ENCODE data around the gene MCRIP2.
"Not testable (repeated sequence)": the region's sequence is repeated elsewhere in the genome, so short reads cannot be mapped to it uniquely, and the experiment has no call there.

MCRIP2 gene, protein sequence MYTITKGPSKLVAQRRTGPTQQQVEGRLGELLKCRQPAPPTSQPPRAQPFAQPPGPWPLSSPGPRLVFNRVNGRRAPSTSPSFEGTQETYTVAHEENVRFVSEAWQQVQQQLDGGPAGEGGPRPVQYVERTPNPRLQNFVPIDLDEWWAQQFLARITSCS

DNA sequence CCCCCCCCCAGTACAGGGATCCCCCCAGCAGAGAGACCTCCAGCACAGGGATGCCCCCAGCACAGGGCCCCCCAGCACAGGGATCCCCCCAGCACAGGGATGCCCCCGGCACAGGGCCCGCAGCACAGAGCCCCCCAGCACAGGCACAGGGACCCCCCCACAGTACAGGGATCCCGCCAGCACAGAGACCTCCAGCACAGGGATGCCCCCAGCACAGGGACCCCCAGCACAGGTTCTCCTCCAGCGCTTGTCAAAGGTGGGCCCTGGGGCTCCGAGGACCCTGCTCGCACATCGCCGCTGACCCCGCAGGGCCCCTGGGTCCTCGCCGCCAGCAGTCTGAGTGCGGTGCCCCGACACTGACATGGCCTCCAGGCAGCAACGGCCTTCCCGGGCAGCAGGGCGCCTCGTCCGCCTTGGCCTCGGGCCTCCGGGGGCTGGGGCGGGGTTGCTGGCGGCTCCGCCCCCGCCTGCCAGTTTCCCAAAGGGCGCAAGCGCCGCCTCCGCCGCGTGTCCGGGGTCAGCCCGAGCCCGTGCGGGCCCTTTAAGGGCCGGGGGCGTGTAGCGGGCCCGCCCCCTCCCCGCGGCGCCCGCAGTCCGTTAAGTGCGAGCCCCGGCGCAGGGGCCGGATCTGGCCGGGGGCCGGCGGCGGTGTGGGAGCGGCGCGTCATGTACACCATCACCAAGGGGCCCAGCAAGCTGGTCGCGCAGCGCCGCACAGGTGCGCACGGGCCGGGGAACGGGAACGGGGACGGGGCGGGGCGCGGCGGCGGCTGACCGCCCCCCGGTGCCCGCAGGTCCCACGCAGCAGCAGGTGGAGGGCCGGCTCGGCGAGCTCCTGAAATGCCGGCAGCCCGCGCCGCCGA lies at the start of gene MCRIP2:
TSS of gene MCRIP2 (plus strand) at position 503 of the 863 bp plus-strand sequence. CDS start at position 667, 164 bp downstream.
- peak; percentile 78 for DNase-seq

DNA sequence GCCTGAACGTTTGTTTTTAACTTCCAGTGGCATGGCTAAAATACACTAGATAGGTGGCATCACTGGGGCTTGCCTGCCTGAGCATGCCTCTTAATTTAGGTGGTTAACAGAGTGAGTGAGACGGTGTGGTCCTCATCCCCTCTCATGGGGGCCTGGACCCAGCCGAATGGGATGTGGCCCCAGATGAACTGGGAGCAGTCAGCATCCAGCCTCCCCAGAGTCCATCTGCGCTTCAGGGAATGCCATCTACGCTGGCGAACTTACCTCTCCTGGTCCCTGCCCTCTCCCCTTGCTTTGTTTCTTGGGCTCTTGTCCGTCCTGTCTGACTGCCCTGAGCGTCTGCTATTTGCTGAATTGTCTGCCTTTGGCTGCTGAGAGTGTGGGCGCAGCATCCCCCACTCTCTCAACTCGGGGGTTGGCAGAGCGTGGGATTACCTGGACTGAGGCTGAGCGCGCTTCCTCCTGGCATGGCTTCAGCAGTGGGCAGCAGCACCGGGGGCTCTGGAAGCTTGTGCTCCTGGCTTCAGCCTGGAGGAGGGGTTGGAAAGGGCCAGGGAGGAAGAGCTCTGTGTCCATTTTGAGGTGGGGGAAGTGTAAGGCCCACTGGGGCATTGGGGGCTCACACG lies 49.6 kb upstream of the MCRIP2 start:
- DNase-seq: no peak

DNA sequence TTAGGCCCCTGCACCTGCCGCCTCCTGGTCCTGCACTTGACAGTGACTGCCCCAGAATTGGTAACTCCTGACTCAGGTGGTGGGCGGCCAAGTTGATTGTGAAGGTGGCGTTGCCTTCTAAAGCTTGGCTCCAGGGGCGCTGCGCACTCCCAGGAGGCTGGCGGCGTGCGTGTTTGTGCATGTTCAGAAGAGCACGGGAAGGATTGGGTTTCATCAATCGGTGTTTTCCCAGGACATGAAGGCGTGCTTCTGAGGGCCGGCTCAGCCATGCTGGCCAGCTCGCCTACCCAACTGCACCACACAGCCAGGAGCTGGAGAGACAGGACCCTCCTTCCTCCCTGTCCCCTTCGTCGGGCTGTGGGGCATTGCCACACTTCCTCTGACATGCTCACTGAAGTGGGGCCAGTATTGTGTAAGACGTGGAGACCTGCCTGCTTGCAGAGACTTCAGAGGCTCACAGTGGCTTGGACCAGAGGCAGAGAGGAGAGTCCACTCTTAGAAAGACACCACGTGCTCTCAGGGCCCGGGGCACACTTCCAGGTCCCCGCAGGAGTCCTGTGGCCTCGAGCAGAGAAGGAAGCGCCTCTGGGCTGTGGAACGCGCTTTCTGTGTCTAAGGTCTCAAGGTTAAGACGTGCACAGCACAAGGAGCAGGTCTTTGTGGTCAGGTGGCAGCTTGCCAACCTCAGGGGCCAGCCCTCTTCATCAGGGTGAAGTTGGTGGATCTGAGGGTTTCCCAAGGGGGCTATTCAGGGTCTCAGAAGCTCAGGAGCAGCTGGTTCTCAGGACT lies 48.9 kb upstream of the MCRIP2 start:
- DNase-seq: no peak

DNA sequence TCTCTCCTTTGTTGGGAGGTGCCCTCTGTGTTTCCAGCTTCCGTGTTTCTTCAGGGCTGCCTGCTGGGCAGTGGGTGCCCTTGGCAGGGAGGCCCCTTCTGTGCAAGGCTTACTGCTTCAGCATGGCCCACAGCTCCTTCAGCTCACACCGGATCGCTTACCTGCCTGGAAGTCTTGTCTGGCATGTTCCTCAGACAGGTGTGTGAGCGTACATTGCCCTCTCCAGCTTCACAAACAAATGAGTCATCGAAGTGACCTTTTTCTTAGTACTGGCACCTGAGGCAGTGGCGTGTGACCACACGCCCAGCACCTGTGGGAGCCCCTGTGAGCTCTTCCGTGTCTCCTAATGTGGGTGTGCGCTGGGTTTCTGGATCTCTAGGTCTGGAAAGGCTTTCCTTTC lies 48.2 kb upstream of the MCRIP2 start:
- DNase-seq: no peak

DNA sequence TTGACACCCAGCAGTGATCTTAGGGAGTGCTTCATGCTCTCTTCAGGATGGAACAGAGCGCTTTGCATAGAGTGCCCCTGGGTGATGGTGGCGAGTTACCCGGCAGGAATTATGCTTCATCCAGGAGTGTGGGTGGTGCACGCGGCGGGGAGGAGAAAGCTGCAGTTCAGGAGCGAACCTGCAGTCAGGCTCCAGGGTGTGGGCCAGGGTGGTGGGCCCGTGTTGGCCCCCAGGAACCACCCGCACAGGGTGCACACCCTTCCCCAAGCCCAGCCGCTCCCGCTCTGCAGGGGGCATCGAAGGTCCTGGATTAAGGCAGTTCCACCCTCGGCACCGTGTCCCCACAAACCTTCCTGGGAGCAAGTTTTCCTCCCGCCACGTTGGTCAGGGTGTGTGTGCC lies 47.8 kb upstream of the MCRIP2 start:
- DNase-seq: no peak

DNA sequence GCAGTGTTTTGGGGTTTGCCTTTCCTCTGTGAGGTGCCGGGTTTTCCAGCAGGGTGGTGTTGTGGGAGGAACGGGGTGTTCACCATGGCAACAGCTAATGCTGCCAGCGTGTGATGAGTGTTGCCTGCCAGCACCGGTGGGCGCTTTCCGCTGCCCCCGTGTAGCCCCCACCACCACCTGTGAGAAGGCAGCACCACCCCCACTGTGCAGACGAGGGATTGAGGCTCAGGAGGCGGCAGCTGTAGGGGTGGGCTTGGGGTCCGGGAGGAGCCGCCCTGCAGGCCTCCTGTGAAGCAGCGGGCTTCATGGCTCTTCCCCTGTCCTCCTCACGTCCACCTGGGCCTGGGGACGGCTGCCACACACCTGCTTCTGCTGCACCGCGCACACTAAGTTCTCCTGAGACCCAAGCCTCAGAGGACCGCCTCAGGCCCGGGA lies 46.5 kb upstream of the MCRIP2 start:
- no peak for DNase-seq

DNA sequence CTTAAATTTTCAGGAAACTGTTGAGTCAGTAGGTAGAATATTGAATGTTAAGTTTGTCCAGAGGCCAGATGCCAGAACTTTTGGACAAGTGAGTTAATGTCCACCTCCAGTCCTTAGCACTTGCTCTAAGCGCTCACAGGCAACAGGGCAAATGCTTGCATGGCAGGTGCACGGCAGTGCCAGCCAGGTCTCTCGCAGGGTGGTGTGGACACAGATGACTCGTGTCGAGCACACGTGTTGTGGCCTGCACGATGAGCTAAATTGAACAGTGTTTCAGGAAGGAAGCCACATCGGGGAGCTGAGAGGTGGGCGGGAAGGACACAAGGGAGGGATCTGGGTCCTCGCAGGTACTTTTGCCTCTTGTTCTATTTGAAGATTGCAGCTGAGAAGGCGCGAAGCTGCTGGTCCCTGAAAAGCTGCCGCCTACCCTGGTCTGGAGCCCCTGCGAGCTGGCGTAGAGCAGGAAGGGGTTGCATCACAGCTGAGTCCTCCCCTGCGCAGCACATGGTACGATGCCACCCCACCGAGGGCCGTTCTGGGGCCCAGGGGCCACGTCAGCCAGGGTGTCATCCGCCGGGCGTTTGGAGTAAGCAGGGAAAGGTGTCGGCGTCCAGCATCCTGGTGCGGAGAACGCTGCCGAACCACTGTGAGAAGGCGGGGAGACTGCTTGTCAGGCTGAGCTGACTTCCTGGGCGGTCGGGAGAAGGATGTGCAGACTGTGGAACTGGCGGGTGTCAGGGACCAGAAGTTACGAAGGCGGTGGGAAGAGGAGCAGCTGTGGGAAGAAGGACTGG lies 45.5 kb upstream of the MCRIP2 start:
- no peak for DNase-seq

DNA sequence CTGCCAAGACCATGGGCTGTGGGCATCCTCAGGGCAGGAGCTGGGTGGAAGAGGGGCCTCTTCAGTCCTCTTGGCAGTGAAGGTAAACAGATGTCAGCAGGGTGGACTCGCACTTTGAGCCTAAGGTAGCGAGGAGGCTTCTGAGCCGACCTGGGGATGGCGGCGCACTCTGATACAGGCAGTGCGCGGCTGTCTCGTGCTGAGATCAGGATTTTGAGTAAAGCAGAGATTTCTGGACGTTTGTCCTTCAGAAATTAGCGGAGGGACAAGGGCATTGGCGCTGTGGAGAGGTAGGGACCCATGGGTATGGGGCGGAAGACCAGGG lies 44.9 kb upstream of the MCRIP2 start:
- DNase-seq: no peak

DNA sequence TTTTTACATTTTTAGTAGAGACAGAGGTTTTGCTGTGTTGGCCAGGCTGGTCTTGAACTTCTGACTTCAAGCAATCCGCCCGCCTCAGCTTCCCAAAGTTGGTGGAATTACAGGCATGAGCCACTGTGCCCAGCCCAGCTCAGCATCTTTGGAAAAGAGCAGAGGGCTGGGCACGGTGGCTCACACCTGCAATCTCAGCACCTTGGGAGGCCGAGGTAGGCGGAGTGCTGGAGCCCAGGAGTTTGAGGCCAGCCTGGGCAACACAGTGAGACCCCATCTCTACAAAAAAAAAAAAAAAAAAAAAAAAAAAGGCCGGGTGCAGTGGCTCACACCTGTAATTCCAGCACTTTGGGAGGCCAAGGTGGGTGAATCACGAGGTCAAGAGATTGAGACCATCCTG lies 44.0 kb upstream of the MCRIP2 start:
- DNase-seq: not testable (repeated sequence)

DNA sequence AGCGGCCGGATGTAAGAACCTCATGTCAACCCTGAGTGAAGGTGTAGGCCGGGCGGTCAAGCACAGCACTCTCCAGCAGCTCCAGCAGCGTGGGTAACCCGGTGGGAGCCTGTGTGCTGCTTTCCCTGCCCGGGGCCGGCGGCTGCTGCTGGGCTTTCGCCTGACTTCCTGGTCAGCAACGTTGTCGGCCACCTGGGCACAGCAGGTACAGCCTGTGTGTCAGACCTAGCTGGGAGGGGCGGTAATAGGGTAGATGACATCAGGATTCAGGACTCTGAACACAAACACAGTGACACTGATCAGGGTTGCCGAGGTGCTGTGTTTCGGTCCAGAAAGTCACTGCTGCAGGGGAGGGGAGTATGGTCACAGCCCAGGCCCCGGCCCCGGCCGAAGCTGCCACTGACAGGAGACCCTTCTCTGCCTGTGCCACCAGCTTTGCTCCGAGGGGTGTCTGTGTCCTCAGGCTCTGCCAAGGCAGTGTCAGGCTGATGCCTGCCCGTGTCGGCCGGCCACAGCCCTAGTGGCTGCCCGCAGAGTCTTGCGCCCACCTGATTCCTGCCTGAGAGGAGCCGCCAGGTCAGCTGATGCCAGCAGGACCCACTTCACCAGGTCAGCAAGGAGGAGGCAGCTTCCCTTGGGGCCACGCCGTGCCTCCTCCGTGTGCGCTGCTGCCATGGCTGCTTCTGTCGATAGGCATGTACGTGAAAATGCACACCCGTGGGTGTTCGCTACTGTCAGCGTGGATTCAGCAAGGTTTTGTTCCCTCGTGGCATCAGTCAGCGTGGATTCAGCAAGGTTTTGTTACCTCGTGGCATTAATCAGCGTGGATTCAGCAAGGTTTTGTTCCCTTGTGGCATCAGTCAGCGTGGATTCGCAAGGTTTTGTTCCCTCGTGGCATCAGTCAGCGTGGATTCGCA lies 42.5 kb upstream of the MCRIP2 start:
- DNase-seq: no peak

DNA sequence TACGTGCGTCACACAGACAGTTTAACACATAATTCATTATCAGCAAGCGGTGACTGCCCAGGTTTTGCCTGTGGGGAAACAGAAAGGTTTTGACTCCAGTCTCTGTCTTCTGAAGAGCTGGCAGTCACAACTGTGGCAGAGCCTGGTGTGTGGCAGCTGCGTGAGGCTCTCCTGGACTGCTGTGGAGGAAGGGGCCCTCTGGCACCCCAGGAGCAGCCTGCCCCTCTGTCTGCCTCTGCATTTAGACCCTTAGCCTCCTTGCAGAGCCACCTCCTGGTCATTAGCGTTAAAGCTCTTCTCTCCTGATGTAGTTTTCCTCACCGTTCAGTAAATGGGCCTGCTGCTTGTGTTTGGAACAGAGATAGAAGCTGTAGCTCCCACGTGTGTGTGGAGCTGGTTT lies 40.8 kb upstream of the MCRIP2 start:
- DNase-seq: no peak

DNA sequence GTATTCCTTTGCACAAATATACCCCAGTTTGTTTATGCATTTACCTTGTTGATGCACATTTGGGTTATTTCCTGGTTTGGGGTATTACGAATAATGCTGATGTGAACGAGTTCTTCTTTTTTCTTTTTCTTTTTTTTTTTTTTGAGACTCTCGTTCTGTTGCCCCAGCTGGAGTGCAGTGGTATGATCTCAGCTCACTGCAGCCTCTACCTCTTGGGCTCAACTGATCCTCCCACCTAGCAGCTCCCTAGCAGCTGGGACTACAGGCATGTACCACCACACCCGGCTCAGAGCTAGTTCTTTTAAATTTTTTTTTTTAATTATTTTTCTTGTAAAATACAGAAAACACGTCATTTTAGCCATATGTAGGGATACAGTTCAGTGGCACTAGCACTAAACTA lies 37.7 kb upstream of the MCRIP2 start:
- DNase-seq: no peak

DNA sequence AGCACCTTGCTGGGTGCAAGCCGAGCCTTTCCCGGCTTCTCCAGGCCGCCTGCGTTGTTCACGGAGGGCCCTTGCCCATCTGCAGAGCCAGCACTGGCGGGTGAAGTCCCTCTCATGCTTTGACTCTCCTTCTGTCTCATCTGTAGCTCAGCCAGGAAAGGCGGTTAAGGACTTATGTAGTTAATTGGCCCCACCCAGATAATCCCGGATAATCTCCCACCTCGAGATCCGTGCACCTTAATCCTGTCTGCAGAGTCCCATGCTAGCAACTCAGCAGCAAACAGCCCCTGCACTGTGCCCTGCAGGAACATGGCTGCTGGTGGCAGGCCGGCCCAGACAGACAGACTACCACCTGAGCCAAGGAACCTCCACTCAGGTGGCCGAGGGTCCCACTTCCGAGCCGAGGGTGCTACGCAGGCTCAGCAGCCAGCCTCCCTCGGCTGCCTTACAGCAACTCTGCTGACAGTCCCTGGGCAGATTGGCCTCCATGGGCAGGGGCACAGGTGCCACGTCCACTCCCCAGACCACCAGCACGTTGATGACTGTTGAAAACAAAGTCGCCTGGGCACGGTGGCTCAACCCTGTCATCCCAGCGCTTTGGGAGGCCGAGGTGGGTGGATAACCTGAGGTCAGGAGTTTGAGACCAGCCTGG lies 34.8 kb upstream of the MCRIP2 start:
- DNase-seq: no peak

DNA sequence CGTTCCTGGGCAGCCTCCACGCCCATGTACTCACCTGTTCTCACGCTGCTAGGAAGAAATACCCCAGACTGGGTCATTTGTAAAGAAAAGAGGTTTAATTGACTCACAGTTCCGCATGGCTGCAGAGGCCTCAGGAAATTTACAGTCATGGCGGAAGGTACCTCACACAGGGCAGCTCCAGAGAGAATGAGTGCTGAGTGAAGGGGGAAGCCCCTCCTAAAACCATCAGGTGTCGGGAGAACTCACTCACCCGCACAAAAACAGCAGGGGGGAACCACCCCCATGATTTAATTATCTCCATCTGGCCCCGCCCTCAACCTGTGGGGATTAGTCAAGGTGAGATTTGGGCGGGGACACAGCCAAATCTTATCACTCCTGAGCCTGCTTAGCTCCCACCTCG lies 33.6 kb upstream of the MCRIP2 start:
- DNase-seq: no peak

DNA sequence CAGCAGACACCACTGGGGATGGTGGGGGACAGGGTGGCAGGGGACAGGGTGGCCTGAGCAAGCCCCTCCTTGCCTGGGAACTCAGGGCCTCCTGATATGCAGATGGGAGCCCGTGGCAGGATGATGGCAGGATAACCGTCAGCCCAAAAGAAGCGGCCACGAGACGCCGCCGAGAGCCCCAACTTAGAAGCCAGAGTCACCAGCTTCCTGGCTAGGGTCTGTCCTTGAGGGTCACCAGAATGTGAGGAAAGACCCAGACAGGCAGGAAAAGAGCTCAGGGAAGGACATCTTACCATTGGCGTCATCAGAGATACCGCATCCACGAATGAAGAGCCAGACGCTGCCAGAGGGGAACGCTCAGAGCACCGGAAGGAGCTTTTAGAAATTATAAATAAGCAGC lies 32.3 kb upstream of the MCRIP2 start:
- no peak for DNase-seq

DNA sequence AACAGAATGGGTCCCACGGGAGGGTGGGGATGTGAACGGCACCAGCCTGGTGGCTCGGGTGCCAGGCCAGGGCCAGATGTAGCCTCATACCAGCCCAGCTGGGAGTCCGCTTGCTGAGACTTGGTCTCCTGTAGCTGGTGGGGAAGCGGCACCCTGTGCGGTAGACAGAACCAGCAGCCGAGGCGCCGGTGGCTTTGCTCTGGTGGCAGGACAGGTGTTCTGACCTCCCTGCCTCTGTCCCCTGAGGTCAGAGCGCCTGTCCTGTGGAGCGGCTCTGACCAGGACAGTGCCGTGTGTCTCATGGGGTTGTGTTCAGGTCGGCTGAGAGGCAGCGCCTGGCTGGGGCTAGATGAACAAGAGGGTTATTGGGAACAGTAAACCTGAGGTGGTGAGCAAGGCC lies 31.6 kb upstream of the MCRIP2 start:
- no peak for DNase-seq

DNA sequence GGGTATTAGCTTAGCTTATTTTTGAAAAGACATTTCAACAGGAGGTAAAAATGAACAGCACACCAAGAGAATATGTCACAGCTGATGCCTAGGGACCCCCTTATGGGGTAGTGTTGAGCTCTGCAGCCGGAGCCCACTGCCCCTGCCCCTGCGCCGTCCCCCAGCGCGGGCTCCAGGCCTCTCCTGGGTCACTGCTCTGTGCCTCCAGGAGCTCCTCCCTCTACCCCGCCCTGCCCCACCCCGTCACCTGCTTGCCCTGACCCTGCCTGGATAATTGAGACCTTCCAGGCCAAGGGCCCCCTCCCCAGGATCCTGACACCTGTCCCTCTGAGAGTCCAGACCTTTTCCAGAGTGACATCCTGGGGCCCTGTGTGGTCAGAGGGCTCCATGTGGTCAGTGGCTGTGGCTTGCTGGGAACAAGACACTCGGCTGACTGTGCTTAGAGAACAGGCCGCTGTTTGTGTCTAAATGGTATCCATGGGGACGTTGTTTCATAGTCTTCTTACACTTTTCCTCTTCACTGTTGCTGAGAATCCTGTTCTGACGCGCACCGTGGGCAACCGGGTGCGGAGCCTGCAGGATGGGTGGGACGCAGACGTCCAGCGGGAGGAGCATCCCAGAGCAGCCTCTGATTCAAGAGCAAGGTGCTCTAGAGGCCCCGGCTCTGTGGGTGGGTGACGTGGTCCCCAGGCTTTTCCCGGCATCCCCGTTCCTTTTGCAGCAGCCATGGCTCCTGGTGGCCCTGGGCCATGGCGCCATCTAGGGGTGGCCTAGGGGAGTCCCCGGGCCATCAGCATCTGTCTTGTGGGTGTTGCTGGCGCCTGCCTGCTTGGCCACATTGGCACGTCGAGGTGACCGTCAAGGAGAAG lies 30.9 kb upstream of the MCRIP2 start:
- peak; percentile 70 for DNase-seq

DNA sequence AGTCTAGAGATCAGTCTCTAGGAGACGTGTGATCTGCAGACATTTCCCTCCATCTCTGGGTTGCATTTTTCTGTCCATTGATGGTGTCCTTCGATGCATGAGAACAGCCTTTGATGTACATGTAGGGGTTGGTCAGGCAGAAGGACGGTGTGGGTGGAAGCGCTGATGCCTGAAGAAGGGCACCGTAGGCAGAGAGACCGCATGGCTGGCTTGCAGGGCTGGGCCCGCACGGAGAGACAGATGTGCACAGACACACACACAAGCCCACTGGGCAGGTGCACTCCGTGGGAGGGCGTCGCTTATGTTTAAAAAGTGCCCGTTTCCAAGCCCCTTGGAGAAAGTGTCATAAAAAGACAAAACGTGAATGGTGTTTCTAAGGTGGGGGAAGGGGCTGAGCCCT lies 26.5 kb upstream of the MCRIP2 start:
- no peak for DNase-seq

DNA sequence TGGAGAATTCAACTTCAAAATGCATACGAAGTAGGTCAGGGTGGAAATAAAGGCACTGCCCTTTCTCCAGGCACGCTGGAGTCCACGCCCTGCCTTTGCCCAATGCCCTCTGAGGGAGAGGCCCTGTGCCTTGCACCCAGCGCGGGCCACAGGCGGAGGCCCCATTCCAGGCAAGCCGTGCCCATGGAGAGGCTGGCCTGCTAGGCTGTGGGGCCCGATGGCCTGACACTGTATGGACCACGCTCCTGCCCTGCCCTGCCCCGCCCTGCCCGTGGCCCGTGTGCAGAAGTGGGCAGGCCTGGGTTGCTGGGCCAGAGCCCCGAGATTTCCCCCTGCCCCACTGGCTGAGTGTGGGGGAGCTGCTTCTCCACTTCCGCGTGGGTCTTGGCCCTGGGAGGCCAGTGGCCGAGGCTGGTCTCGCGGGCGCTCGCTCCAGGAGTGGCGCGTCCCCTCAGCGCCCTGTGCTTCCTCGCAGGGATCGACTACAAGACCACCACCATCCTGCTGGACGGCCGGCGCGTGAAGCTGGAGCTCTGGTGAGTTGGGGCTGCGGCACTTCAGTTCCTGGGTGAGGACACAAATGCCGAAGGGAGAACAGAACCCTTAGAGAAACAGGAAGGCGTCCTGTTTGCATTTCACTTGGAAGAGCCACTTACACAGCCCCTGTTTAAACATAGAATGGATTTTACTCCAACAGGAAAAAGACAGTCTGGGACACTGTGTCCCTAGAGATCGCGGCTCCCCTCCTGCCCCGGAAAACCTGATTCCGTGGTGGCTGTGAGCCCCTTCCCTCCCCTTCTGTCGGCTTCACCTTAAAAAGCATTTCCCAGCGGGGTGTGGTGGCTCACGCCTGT lies 24.7 kb upstream of the MCRIP2 start:
- no peak for DNase-seq
